Calu3 (cell line): Measurements from ENCODE around the gene MAN1C1. TPM values are rescaled to one million over a fixed set of nuclear protein-coding genes. Genes with fewer than 3 reads are reported as not detected.

ENCODE experiments used
- BruUV-seq: library from RNA; stranded (reverse); fragments of 400-500 nt; replicated peaks from 2 replicates; lab custom pipeline; 2021; lab: Mats Ljungman, UMichigan
- CTCF ChIA-PET: fragments of 300-600 bp; sonication (Branson Sonifier 250); formaldehyde crosslinking; loops from one replicate; lab custom pipeline; 2022; ENCODE audit warnings: antibody characterized with exemption; lab: Charles Lee
- DNase-seq: peaks from one replicate; pipeline ENCODE4 v3.0.0; 2022
- H3K27ac Mint-ChIP-seq: one replicate; pipeline ENCODE4 v1.8.0; 2022; ENCODE audit warnings: mixed read lengths; ENCODE audit not compliant: unreplicated experiment
- H3K27me3 Mint-ChIP-seq: one replicate; pipeline ENCODE4 v1.8.0; 2022; ENCODE audit warnings: mixed read lengths; ENCODE audit not compliant: unreplicated experiment
- H3K36me3 Mint-ChIP-seq: one replicate; pipeline ENCODE4 v1.8.0; 2022; ENCODE audit warnings: mild to moderate bottlenecking, moderate library complexity, mixed read lengths; ENCODE audit not compliant: insufficient read depth, unreplicated experiment
- H3K4me1 Mint-ChIP-seq: one replicate; pipeline ENCODE4 v1.8.0; 2022; ENCODE audit warnings: mild to moderate bottlenecking, low read depth, mixed read lengths; ENCODE audit not compliant: unreplicated experiment
- H3K4me3 Mint-ChIP-seq: one replicate; pipeline ENCODE4 v1.8.0; 2022; ENCODE audit warnings: mild to moderate bottlenecking, low read depth, moderate library complexity, mixed read lengths; ENCODE audit not compliant: unreplicated experiment
- H3K9me3 Mint-ChIP-seq: one replicate; pipeline ENCODE4 v1.8.0; 2022; ENCODE audit warnings: low read depth, mixed read lengths; ENCODE audit not compliant: unreplicated experiment
- CTCF ChIP-seq: fragments of 200-600 bp; IDR thresholded peaks from one replicate; pipeline ENCODE4 v1.8.0; 2022; ENCODE audit warnings: antibody characterized with exemption; ENCODE audit not compliant: unreplicated experiment
- intact Hi-C: fragments of 100-400 bp; cut with micrococcal nuclease; formaldehyde crosslinking; loops from one replicate; pipeline ENCODE4 v1.10.0; 2022; ENCODE audit not compliant: unreplicated experiment
- total RNA-seq: library from RNA; stranded (reverse); gene quantifications from 2 replicates; pipeline ENCODE4 v1.2.3, GENCODE V29; 2022

Gene MAN1C1
- total RNA-seq, 1 experiment from 2014 or later, result 0.14 TPM

- intact Hi-C loops, result loop anchor here (5.0 kb wide), 1 partner anchor 183 kb away; no protein-coding TSS in a partner anchor
- Mint-ChIP-seq H3K27ac (no peak overlapping the region), H3K4me1 (no peaks in the 10 kb centered on the region), H3K4me3 (no peak overlapping the region), H3K36me3 (peaks cover 6% of the 10 kb centered on the region), H3K9me3 (no peaks in the 10 kb centered on the region), H3K27me3 (peaks cover 83% of the 10 kb centered on the region)
- BruUV-seq, result no TSS peak
- no peak for DNase-seq
- no peak for TF ChIP-seq CTCF
- CTCF ChIA-PET, result no interaction called here
These were observed 2.0 kb upstream of the MAN1C1 start for GRCh38 chr1:25614501-25615171.

GRCh38 chr1:25615172-25615541 is 1.4 kb upstream of the MAN1C1 start:
- BruUV-seq, result no TSS peak

GRCh38 chr1:25615563-25616094 is 962 bp upstream of the MAN1C1 start:
- peaks cover 83% of the 10 kb centered on the region for H3K27me3 Mint-ChIP-seq
- H3K9me3 Mint-ChIP-seq, result no peaks in the 10 kb centered on the region
- CTCF ChIA-PET, result no interaction called here
- H3K4me3 Mint-ChIP-seq, result peak overlapping the region; percentile 39
- peaks cover 6% of the 10 kb centered on the region for H3K36me3 Mint-ChIP-seq
- H3K27ac Mint-ChIP-seq, result no peak overlapping the region
- no peak for TF ChIP-seq CTCF
- DNase-seq, result no peak
- no peaks in the 10 kb centered on the region for H3K4me1 Mint-ChIP-seq
- intact Hi-C loops, result no loop called here
- no TSS peak for BruUV-seq

More at GRCh38 chr1:25615172-25615541, 1.4 kb upstream of the MAN1C1 start:
- no peak for DNase-seq
- Mint-ChIP-seq H3K4me1 (no peaks in the 10 kb centered on the region), H3K36me3 (peaks cover 6% of the 10 kb centered on the region), H3K4me3 (no peak overlapping the region), H3K9me3 (no peaks in the 10 kb centered on the region), H3K27me3 (peaks cover 83% of the 10 kb centered on the region), H3K27ac (no peak overlapping the region)
- CTCF ChIA-PET, result no interaction called here
- no peak for TF ChIP-seq CTCF
- intact Hi-C loops, result no loop called here

- TF ChIP-seq CTCF, result no peak
- no peaks in the 10 kb centered on the region for H3K4me1 Mint-ChIP-seq
- intact Hi-C loops, result no loop called here
- CTCF ChIA-PET, result no interaction called here
- BruUV-seq, result no TSS peak
- DNase-seq, result no peak
- no peaks in the 10 kb centered on the region for H3K9me3 Mint-ChIP-seq
- peaks cover 6% of the 10 kb centered on the region for H3K36me3 Mint-ChIP-seq
- peak overlapping the region; percentile 39 for H3K4me3 Mint-ChIP-seq
- H3K27me3 Mint-ChIP-seq, result peaks cover 83% of the 10 kb centered on the region
- no peak overlapping the region for H3K27ac Mint-ChIP-seq
These were observed 515 bp downstream of the MAN1C1 start for GRCh38 chr1:25616987-25617624.
